Measurements from ENCODE around the gene KRTAP10-12.

GRCh38 chr21:44684077-44684476, 12.9 kb upstream of the KRTAP10-12 start:
- no peak for TF ChIP-seq RAD51 (IDR thresholded peaks at IDR 0.05)
- TF ChIP-seq ZNF24 (IDR thresholded peaks at IDR 0.05), result no peak
- no peak for TF ChIP-seq ZZZ3 (IDR thresholded peaks at IDR 0.05; ENCODE audit: control insufficient read depth, insufficient read length, low read depth)
- TF ChIP-seq, protein P1, sequence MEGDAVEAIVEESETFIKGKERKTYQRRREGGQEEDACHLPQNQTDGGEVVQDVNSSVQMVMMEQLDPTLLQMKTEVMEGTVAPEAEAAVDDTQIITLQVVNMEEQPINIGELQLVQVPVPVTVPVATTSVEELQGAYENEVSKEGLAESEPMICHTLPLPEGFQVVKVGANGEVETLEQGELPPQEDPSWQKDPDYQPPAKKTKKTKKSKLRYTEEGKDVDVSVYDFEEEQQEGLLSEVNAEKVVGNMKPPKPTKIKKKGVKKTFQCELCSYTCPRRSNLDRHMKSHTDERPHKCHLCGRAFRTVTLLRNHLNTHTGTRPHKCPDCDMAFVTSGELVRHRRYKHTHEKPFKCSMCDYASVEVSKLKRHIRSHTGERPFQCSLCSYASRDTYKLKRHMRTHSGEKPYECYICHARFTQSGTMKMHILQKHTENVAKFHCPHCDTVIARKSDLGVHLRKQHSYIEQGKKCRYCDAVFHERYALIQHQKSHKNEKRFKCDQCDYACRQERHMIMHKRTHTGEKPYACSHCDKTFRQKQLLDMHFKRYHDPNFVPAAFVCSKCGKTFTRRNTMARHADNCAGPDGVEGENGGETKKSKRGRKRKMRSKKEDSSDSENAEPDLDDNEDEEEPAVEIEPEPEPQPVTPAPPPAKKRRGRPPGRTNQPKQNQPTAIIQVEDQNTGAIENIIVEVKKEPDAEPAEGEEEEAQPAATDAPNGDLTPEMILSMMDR (IDR thresholded peaks at IDR 0.05 in 2 of 3, conservative IDR thresholded peaks at IDR 0.05 in 1 of 3; ENCODE audit: control insufficient read depth in 2 of 3, extremely low read depth in 1 of 3, insufficient read depth in 1 of 3, low read depth in 3 of 3, low read length in 3 of 3), result no peak
- no peak for TF ChIP-seq EZH2 (IDR thresholded peaks at IDR 0.05; ENCODE audit: borderline replicate concordance, control insufficient read depth, low read depth, low read length)
- TF ChIP-seq RCOR1 (conservative IDR thresholded peaks at IDR 0.05; ENCODE audit: low read depth, low read length), result no peak
- TF ChIP-seq TAF1 (IDR thresholded peaks at IDR 0.05; ENCODE audit: borderline replicate concordance, low read depth, low read length), result no peak
- TF ChIP-seq USF2 (IDR thresholded peaks at IDR 0.05; ENCODE audit: borderline replicate concordance, low read depth, low read length), result no peak
- no peak for TF ChIP-seq RELB (IDR thresholded peaks at IDR 0.05; ENCODE audit: low read depth)
- TF ChIP-seq ZNF687 (IDR thresholded peaks at IDR 0.05), result no peak
